HL-60 (cell line): ENCODE data around the gene SRGAP3.

Experiments used
- CTCF ChIP-seq: IDR thresholded peaks from one replicate; pipeline ENCODE4 v1.5.1; 2011; ENCODE audit warnings: low read length, control low read depth, inconsistent platforms; ENCODE audit not compliant: insufficient read depth
- POLR2AphosphoS5 ChIP-seq: IDR thresholded peaks from 2 replicates; pipeline ENCODE4 v1.6.1; 2012; ENCODE audit warnings: low read depth
- TF ChIP-seq, protein P1 (sequence below): IDR thresholded peaks from 2 replicates; pipeline ENCODE4 v1.6.1; 2012; ENCODE audit warnings: low read depth; ENCODE audit not compliant: insufficient replicate concordance

- TF ChIP-seq CTCF (no peak), POLR2AphosphoS5 (no peak)
- TF ChIP-seq, protein P1, sequence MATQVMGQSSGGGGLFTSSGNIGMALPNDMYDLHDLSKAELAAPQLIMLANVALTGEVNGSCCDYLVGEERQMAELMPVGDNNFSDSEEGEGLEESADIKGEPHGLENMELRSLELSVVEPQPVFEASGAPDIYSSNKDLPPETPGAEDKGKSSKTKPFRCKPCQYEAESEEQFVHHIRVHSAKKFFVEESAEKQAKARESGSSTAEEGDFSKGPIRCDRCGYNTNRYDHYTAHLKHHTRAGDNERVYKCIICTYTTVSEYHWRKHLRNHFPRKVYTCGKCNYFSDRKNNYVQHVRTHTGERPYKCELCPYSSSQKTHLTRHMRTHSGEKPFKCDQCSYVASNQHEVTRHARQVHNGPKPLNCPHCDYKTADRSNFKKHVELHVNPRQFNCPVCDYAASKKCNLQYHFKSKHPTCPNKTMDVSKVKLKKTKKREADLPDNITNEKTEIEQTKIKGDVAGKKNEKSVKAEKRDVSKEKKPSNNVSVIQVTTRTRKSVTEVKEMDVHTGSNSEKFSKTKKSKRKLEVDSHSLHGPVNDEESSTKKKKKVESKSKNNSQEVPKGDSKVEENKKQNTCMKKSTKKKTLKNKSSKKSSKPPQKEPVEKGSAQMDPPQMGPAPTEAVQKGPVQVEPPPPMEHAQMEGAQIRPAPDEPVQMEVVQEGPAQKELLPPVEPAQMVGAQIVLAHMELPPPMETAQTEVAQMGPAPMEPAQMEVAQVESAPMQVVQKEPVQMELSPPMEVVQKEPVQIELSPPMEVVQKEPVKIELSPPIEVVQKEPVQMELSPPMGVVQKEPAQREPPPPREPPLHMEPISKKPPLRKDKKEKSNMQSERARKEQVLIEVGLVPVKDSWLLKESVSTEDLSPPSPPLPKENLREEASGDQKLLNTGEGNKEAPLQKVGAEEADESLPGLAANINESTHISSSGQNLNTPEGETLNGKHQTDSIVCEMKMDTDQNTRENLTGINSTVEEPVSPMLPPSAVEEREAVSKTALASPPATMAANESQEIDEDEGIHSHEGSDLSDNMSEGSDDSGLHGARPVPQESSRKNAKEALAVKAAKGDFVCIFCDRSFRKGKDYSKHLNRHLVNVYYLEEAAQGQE, result no peak
These were observed 790 bp upstream of the SRGAP3 start for GRCh38 chr3:9250236-9250635.
